GM23338 (cell line): ENCODE measurements around the gene ENOX1. TPM values are rescaled to one million over a fixed set of nuclear protein-coding genes. Genes with fewer than 3 reads are reported as not detected.

ENCODE experiments used
- ATAC-seq: fragments of 200-7000 bp; cut with Tn5 transposase; 3 replicates; pipeline ENCODE4 v1.9.1; 2020
- DNase-seq: peaks from one replicate; pipeline ENCODE4 v3.0.0-alpha.2; 2015; ENCODE audit warnings: low spot score
- H2AFZ ChIP-seq: fragments of 200-600 bp; sonication (generic); 2 replicates; pipeline ENCODE4 v1.8.0; 2016; ENCODE audit warnings: antibody characterized with exemption, mild to moderate bottlenecking, moderate library complexity
- H3F3A ChIP-seq: fragments of 200-600 bp; sonication (generic); replicated peaks from 2 replicates; pipeline ENCODE4 v1.8.0; 2017; ENCODE audit warnings: antibody characterized with exemption, mixed run types, low read depth
- H3K27ac ChIP-seq: fragments of 200-600 bp; sonication (generic); 2 replicates; pipeline ENCODE4 v1.6.1; 2016; ENCODE audit warnings: low read depth
- H3K27me3 ChIP-seq: fragments of 200-600 bp; sonication (generic); 2 replicates; pipeline ENCODE4 v1.8.0; 2016; ENCODE audit warnings: mild to moderate bottlenecking, mixed run types, moderate library complexity; ENCODE audit not compliant: insufficient read depth
- H3K36me3 ChIP-seq: fragments of 200-600 bp; sonication (generic); 2 replicates; pipeline ENCODE4 v1.8.0; 2016; ENCODE audit warnings: mild to moderate bottlenecking; ENCODE audit not compliant: insufficient read depth
- H3K4me1 ChIP-seq: fragments of 200-600 bp; sonication (generic); 2 replicates; pipeline ENCODE4 v1.8.0; 2016; ENCODE audit warnings: mild to moderate bottlenecking, moderate library complexity; ENCODE audit not compliant: insufficient read depth
- H3K4me2 ChIP-seq: fragments of 200-600 bp; sonication (generic); 2 replicates; pipeline ENCODE4 v1.7.1; 2017; ENCODE audit warnings: mixed run types
- H3K4me3 ChIP-seq: fragments of 200-600 bp; sonication (generic); 2 replicates; pipeline ENCODE4 v1.6.1; 2016; ENCODE audit warnings: mixed run types
- H3K79me2 ChIP-seq: fragments of 200-600 bp; sonication (generic); replicated peaks from 2 replicates; pipeline ENCODE4 v1.8.0; 2017; ENCODE audit warnings: mild to moderate bottlenecking; ENCODE audit not compliant: insufficient read depth
- H3K9me2 ChIP-seq: fragments of 200-600 bp; sonication (generic); 2 replicates; pipeline ENCODE4 v1.8.0; 2017; ENCODE audit not compliant: insufficient read depth
- H4K20me1 ChIP-seq: fragments of 200-600 bp; sonication (generic); replicated peaks from 2 replicates; pipeline ENCODE4 v1.8.0; 2017; ENCODE audit warnings: mild to moderate bottlenecking; ENCODE audit not compliant: insufficient read depth
- H3K27ac Mint-ChIP-seq: 2 replicates; pipeline ENCODE4 v1.8.0; 2020; ENCODE audit warnings: inconsistent platforms, mild to moderate bottlenecking, moderate library complexity, mixed read lengths
- H3K27me3 Mint-ChIP-seq: 3 replicates; pipeline ENCODE4 v1.8.0; 2022; ENCODE audit warnings: low read depth, mild to moderate bottlenecking, moderate library complexity, mixed read lengths, inconsistent platforms; ENCODE audit not compliant: insufficient read depth, poor library complexity
- H3K36me3 Mint-ChIP-seq: 3 replicates; pipeline ENCODE4 v1.8.0; 2021; ENCODE audit warnings: low read depth, mild to moderate bottlenecking, inconsistent platforms, moderate library complexity, mixed read lengths
- H3K4me1 Mint-ChIP-seq: 3 replicates; pipeline ENCODE4 v1.8.0; 2020; ENCODE audit warnings: mild to moderate bottlenecking, inconsistent platforms, mixed read lengths
- H3K4me3 Mint-ChIP-seq: 3 replicates; pipeline ENCODE4 v1.8.0; 2021; ENCODE audit warnings: moderate library complexity, mild to moderate bottlenecking, inconsistent platforms, mixed read lengths
- H3K9me3 Mint-ChIP-seq: 3 replicates; pipeline ENCODE4 v1.8.0; 2020; ENCODE audit warnings: moderate library complexity, mild to moderate bottlenecking, inconsistent platforms, mixed read lengths
- CREB1 ChIP-seq: fragments of 250-450 bp; sonication (Bioruptor Pico); IDR thresholded peaks from 2 replicates; pipeline ENCODE4 v1.5.0; 2020; ENCODE audit warnings: low read depth, mild to moderate bottlenecking, moderate library complexity
- CTCF ChIP-seq, 2 experiments: fragments of 200-600 bp in 1 of 2; sonication (generic) in 1 of 2; conservative IDR thresholded peaks; 2 replicates each; pipeline versions ENCODE4 v1.5.1 to v1.6.1; 2016 to 2017; ENCODE audit warnings: antibody characterized with exemption in 2 of 2, low read depth in 2 of 2, mild to moderate bottlenecking in 2 of 2, moderate library complexity in 1 of 2
- ETS1 ChIP-seq: IDR thresholded peaks from 2 replicates; pipeline ENCODE4 v1.6.1; 2016; ENCODE audit warnings: antibody characterized with exemption
- EZH2 ChIP-seq: fragments of 200-600 bp; sonication (generic); IDR thresholded peaks from one replicate; pipeline ENCODE4 v1.8.0; 2017; ENCODE audit warnings: antibody characterized with exemption, mild to moderate bottlenecking, low read depth; ENCODE audit not compliant: unreplicated experiment
- EZH2phosphoT487 ChIP-seq: fragments of 200-600 bp; sonication (generic); IDR thresholded peaks from one replicate; pipeline ENCODE4 v1.8.1; 2018; ENCODE audit warnings: antibody characterized with exemption; ENCODE audit not compliant: unreplicated experiment
- JUNB ChIP-seq: IDR thresholded peaks from one replicate; pipeline ENCODE4 v1.6.1; 2016; ENCODE audit warnings: antibody characterized with exemption; ENCODE audit not compliant: unreplicated experiment
- NANOG ChIP-seq: IDR thresholded peaks from 2 replicates; pipeline ENCODE4 v1.6.1; 2016; ENCODE audit warnings: antibody characterized with exemption, borderline replicate concordance
- POLR2AphosphoS5 ChIP-seq: IDR thresholded peaks from 2 replicates; pipeline ENCODE4 v1.6.1; 2016; ENCODE audit warnings: antibody characterized with exemption, low read depth
- REST ChIP-seq: IDR thresholded peaks from one replicate; pipeline ENCODE4 v1.6.1; 2018; ENCODE audit warnings: antibody characterized with exemption; ENCODE audit not compliant: unreplicated experiment
- STAT1 ChIP-seq: IDR thresholded peaks from one replicate; pipeline ENCODE4 v1.6.1; 2016; ENCODE audit warnings: antibody characterized with exemption; ENCODE audit not compliant: unreplicated experiment
- ZNF114 ChIP-seq: fragments of 250-450 bp; sonication (Bioruptor Pico); IDR thresholded peaks from 2 replicates; pipeline ENCODE4 v1.5.0; 2020; ENCODE audit warnings: mild to moderate bottlenecking, moderate library complexity
- ZNF331 ChIP-seq: fragments of 250-450 bp; sonication (Bioruptor Pico); IDR thresholded peaks from 2 replicates; pipeline ENCODE4 v1.5.0; 2020; ENCODE audit warnings: low read depth, mild to moderate bottlenecking, moderate library complexity
- ZNF462 ChIP-seq: fragments of 250-450 bp; sonication (Bioruptor Pico); IDR thresholded peaks from 2 replicates; pipeline ENCODE4 v1.5.0; 2020; ENCODE audit warnings: mild to moderate bottlenecking, moderate library complexity
- polyA plus RNA-seq: library from polyadenylated mRNA; unstranded; fragments of >200 nt; fragmentation: Nextera tagmentation; extraction: Ambion mirVana; gene quantifications from 2 replicates; pipeline ENCODE4 v1.2.1, GENCODE V29; 2016
- total RNA-seq: library from RNA; depleted of rRNA; stranded (reverse); fragments of >200 nt; shearing (Covaris generic); gene quantifications from 2 replicates; pipeline ENCODE4 v1.2.3, GENCODE V29; 2014

The ENOX1 gene
- total and polyA plus RNA-seq, 2 experiments from 2014 or later: 0.66 to 0.81 TPM

GRCh38 chr13:43564952-43565351 lies 221.8 kb downstream of the ENOX1 start:
- ATAC-seq (no peak), DNase-seq (no peak)
- Histone ChIP-seq H3K27ac (no peak overlapping the region), H3F3A (no peaks in the 10 kb centered on the region), H2AFZ (peak overlapping the region; percentile 43; the same call in 1 of the 2 replicates), H3K79me2 (no peaks in the 10 kb centered on the region), H3K4me2 (no peak overlapping the region), H4K20me1 (no peaks in the 10 kb centered on the region), H3K27me3 (no peaks in the 10 kb centered on the region), H3K4me1 (no peaks in the 10 kb centered on the region), H3K9me2 (no peaks in the 10 kb centered on the region), H3K36me3 (no peaks in the 10 kb centered on the region), H3K4me3 (no peak overlapping the region)
- H3K36me3 Mint-ChIP-seq: no peaks in the 10 kb centered on the region
- no peak for TF ChIP-seq STAT1
- TF ChIP-seq CTCF (conservative IDR thresholded peaks at IDR 0.05; ENCODE audit: low read depth in 2 of 2): no peak
- TF ChIP-seq JUNB: no peak
- TF ChIP-seq ZNF114 (CRISPR knock-in tag): no peak
- no peak for TF ChIP-seq ETS1
- TF ChIP-seq EZH2phosphoT487: no peak
- no peak for TF ChIP-seq CREB1 (CRISPR knock-in tag)
- no peak for TF ChIP-seq NANOG
- TF ChIP-seq ZNF462 (CRISPR knock-in tag): no peak
- TF ChIP-seq EZH2: no peak
- no peak for TF ChIP-seq REST
- no peak for TF ChIP-seq POLR2AphosphoS5
- no peak for TF ChIP-seq ZNF331 (CRISPR knock-in tag)
- H3K27me3 Mint-ChIP-seq: no peaks in the 10 kb centered on the region
- no peak overlapping the region for H3K27ac Mint-ChIP-seq
- no peaks in the 10 kb centered on the region; the same call in 2 of the 3 replicates for H3K4me1 Mint-ChIP-seq
- H3K4me3 Mint-ChIP-seq: no peak overlapping the region
- no peaks in the 10 kb centered on the region for H3K9me3 Mint-ChIP-seq
